IMR-90 (cell line): ENCODE results near the gene MERTK. TPM values are rescaled to one million over a fixed set of nuclear protein-coding genes. Genes with fewer than 3 reads are reported as not detected.

Experiments used
- ATAC-seq: fragments of 200-7000 bp; cut with Tn5 transposase; 2 replicates; pipeline ENCODE4 v1.9.1; 2020; ENCODE audit warnings: low read depth, mild to moderate bottlenecking, moderate library complexity
- BruUV-seq: library from RNA; stranded (reverse); fragments of 400-500 nt; replicated peaks from 2 replicates; lab custom pipeline; 2021; lab: Mats Ljungman, UMichigan
- CTCF ChIA-PET: fragments of 300-600 bp; formaldehyde crosslinking; extraction: SDS; loops from one replicate; lab custom pipeline; 2021; ENCODE audit warnings: antibody characterized with exemption; lab: Yijun Ruan, JAX
- POLR2A ChIA-PET: fragments of 300-600 bp; sonication (Branson Sonifier 250); formaldehyde crosslinking; loops from one replicate; lab custom pipeline; 2022; ENCODE audit warnings: antibody characterized with exemption; ENCODE audit not compliant: unreplicated experiment; lab: Charles Lee
- DNase-seq: peaks from one replicate; pipeline ENCODE4 v3.0.0; 2013
- H2AFZ ChIP-seq: replicated peaks from 2 replicates; pipeline ENCODE3; 2013; ENCODE audit warnings: low read length, mild to moderate bottlenecking; ENCODE audit not compliant: poor library complexity
- H2AK5ac ChIP-seq: 2 replicates; pipeline ENCODE4 v1.6.1; 2013; ENCODE audit warnings: low read depth, low read length, inconsistent platforms
- H2AK9ac ChIP-seq: replicated peaks from 2 replicates; pipeline ENCODE3; 2013; ENCODE audit warnings: mild to moderate bottlenecking, low read depth, low read length, moderate library complexity; ENCODE audit not compliant: poor library complexity
- H2BK120ac ChIP-seq: 2 replicates; pipeline ENCODE4 v1.6.1; 2013; ENCODE audit warnings: low read depth, low read length, inconsistent platforms
- H2BK15ac ChIP-seq: 3 replicates; pipeline ENCODE4 v1.6.1; 2013; ENCODE audit warnings: low read depth, low read length, inconsistent platforms
- H2BK20ac ChIP-seq: 2 replicates; pipeline ENCODE4 v1.6.1; 2013; ENCODE audit warnings: low read depth, mild to moderate bottlenecking, inconsistent platforms, low read length, moderate library complexity
- H2BK5ac ChIP-seq: 2 replicates; pipeline ENCODE4 v1.6.1; 2013; ENCODE audit warnings: mild to moderate bottlenecking, low read depth, low read length, inconsistent platforms; ENCODE audit not compliant: poor library complexity, severe bottlenecking
- H3K14ac ChIP-seq: replicated peaks from 2 replicates; pipeline ENCODE4 v1.6.1; 2013; ENCODE audit warnings: low read depth, low read length, inconsistent platforms
- H3K18ac ChIP-seq: 2 replicates; pipeline ENCODE4 v1.6.1; 2013; ENCODE audit warnings: low read depth, low read length, control low read depth
- H3K23ac ChIP-seq: 2 replicates; pipeline ENCODE4 v1.6.1; 2013; ENCODE audit warnings: low read depth, low read length, inconsistent platforms
- H3K27ac ChIP-seq: 2 replicates; pipeline ENCODE4 v1.5.1; 2013; ENCODE audit warnings: mild to moderate bottlenecking, control low read depth, low read length; ENCODE audit not compliant: insufficient read depth
- H3K27me3 ChIP-seq: 2 replicates; pipeline ENCODE4 v1.6.1; 2013; ENCODE audit warnings: low read length; ENCODE audit not compliant: control insufficient read depth, insufficient read depth
- H3K36me3 ChIP-seq: 2 replicates; pipeline ENCODE4 v1.6.1; 2013; ENCODE audit warnings: low read length, mixed read lengths; ENCODE audit not compliant: control insufficient read depth, insufficient read depth
- H3K4ac ChIP-seq: 2 replicates; pipeline ENCODE4 v1.6.1; 2013; ENCODE audit warnings: low read depth, low read length, inconsistent platforms
- H3K4me1 ChIP-seq: 2 replicates; pipeline ENCODE4 v1.6.1; 2013; ENCODE audit warnings: low read length, mixed read lengths; ENCODE audit not compliant: control insufficient read depth, insufficient read depth
- H3K4me2 ChIP-seq: 2 replicates; pipeline ENCODE4 v1.6.1; 2013; ENCODE audit warnings: low read depth, mild to moderate bottlenecking, control low read depth, low read length, moderate library complexity
- H3K4me3 ChIP-seq: 2 replicates; pipeline ENCODE4 v1.5.1; 2013; ENCODE audit warnings: low read depth, mild to moderate bottlenecking, control low read depth, low read length, moderate library complexity; ENCODE audit not compliant: insufficient read depth
- H3K56ac ChIP-seq: 2 replicates; pipeline ENCODE4 v1.6.1; 2013; ENCODE audit warnings: low read length, inconsistent platforms; ENCODE audit not compliant: insufficient read depth; ENCODE audit errors: extremely low read depth
- H3K79me1 ChIP-seq, 2 experiments: 2 replicates each; pipeline ENCODE4 v1.6.1; 2013; ENCODE audit warnings: low read length in 2 of 2, inconsistent platforms in 1 of 2, low read depth in 1 of 2
- H3K9ac ChIP-seq: 2 replicates; pipeline ENCODE4 v1.6.1; 2013; ENCODE audit warnings: low read depth, low read length, control low read depth
- H3K9me1 ChIP-seq: 2 replicates; pipeline ENCODE4 v1.6.1; 2013; ENCODE audit warnings: low read length, inconsistent platforms; ENCODE audit not compliant: insufficient read depth
- H3K9me3 ChIP-seq: 2 replicates; pipeline ENCODE4 v1.6.1; 2013; ENCODE audit warnings: low read length; ENCODE audit not compliant: control insufficient read depth, insufficient read depth
- H4K20me1 ChIP-seq: 2 replicates; pipeline ENCODE4 v1.6.1; 2013; ENCODE audit warnings: low read length, inconsistent platforms; ENCODE audit not compliant: insufficient read depth
- H4K5ac ChIP-seq: 2 replicates; pipeline ENCODE4 v1.6.1; 2013; ENCODE audit warnings: mild to moderate bottlenecking, low read depth, low read length, control low read depth
- H4K8ac ChIP-seq, 2 experiments: 2 replicates each; pipeline ENCODE4 v1.6.1; 2013; ENCODE audit warnings: low read depth in 2 of 2, low read length in 2 of 2, control low read depth in 1 of 2, inconsistent platforms in 1 of 2
- H4K91ac ChIP-seq: 2 replicates; pipeline ENCODE4 v1.6.1; 2013; ENCODE audit warnings: low read depth, low read length, inconsistent platforms; ENCODE audit not compliant: insufficient read depth
- BHLHE40 ChIP-seq: fragments of 150-350 bp; IDR thresholded peaks from 2 replicates; pipeline ENCODE4 v1.6.1; 2016; ENCODE audit warnings: mild to moderate bottlenecking, low read depth, low read length
- CEBPB ChIP-seq: IDR thresholded peaks from 2 replicates; pipeline ENCODE4 v1.6.1; 2012; ENCODE audit warnings: low read depth, low read length, improper control_type of control experiment
- CHD1 ChIP-seq: IDR thresholded peaks from 2 replicates; pipeline ENCODE4 v1.6.1; 2012; ENCODE audit warnings: low read depth, low read length, improper control_type of control experiment
- ELK1 ChIP-seq: fragments of 150-350 bp; IDR thresholded peaks from 2 replicates; pipeline ENCODE4 v1.6.1; 2016; ENCODE audit warnings: low read depth, mild to moderate bottlenecking, low read length, moderate library complexity, borderline replicate concordance
- FOS ChIP-seq: fragments of 150-350 bp; IDR thresholded peaks from 2 replicates; pipeline ENCODE4 v1.6.1; 2016; ENCODE audit warnings: low read depth, low read length
- MAFK ChIP-seq: IDR thresholded peaks from 2 replicates; pipeline ENCODE4 v1.6.1; 2012; ENCODE audit warnings: low read depth, low read length, improper control_type of control experiment
- MAZ ChIP-seq: IDR thresholded peaks from 2 replicates; pipeline ENCODE4 v1.6.1; 2012; ENCODE audit warnings: low read depth, mild to moderate bottlenecking, low read length, improper control_type of control experiment, moderate library complexity, borderline replicate concordance
- MXI1 ChIP-seq: IDR thresholded peaks from 2 replicates; pipeline ENCODE4 v1.6.1; 2012; ENCODE audit warnings: low read depth, mild to moderate bottlenecking, low read length, moderate library complexity, borderline replicate concordance
- NFE2L2 ChIP-seq: fragments of 150-350 bp; IDR thresholded peaks from 2 replicates; pipeline ENCODE4 v1.6.1; 2016; ENCODE audit warnings: low read depth, mild to moderate bottlenecking, low read length
- POLR2A ChIP-seq: IDR thresholded peaks from 2 replicates; pipeline ENCODE4 v1.6.1; 2012; ENCODE audit warnings: mild to moderate bottlenecking, low read depth, low read length
- RAD21 ChIP-seq: IDR thresholded peaks from 2 replicates; pipeline ENCODE4 v1.6.1; 2012; ENCODE audit warnings: low read length, improper control_type of control experiment
- RCOR1 ChIP-seq: IDR thresholded peaks from 2 replicates; pipeline ENCODE4 v1.6.1; 2012; ENCODE audit warnings: mild to moderate bottlenecking, low read length, improper control_type of control experiment; ENCODE audit not compliant: insufficient replicate concordance
- RFX5 ChIP-seq: IDR thresholded peaks from 2 replicates; pipeline ENCODE4 v1.8.0; 2012; ENCODE audit warnings: low read depth, mild to moderate bottlenecking, low read length, moderate library complexity
- SMC3 ChIP-seq: fragments of 150-350 bp; IDR thresholded peaks from 2 replicates; pipeline ENCODE4 v1.6.1; 2016; ENCODE audit warnings: low read depth, mild to moderate bottlenecking, antibody characterized with exemption, low read length, moderate library complexity
- USF2 ChIP-seq: fragments of 150-350 bp; IDR thresholded peaks from 2 replicates; pipeline ENCODE4 v1.6.1; 2017; ENCODE audit warnings: mild to moderate bottlenecking, antibody characterized with exemption, low read length, low read depth
- WGBS, 2 experiments: methylation state at CpG; one replicate each; pipeline versions ENCODE4 v1.1.5 to v1.1.7; 2013; ENCODE audit warnings: missing lambda C conversion rate in 2 of 2; ENCODE audit not compliant: insufficient read length in 1 of 2; ENCODE audit errors: extremely low coverage in 2 of 2; 5-methylcytosine and 5-hydroxymethylcytosine counted together
- dilution Hi-C: fragments of 300-500 bp; cut with HindIII; formaldehyde crosslinking; loops from one replicate; pipeline ENCODE4 v1.14.3; 2018; ENCODE audit warnings: low sequenced_read_pairs; ENCODE audit not compliant: unreplicated experiment
- in situ Hi-C: fragments of 300-500 bp; cut with MboI; formaldehyde crosslinking; loops from 3 replicates; pipeline ENCODE4 v1.14.3; 2019; ENCODE audit warnings: low sequenced_read_pairs, inconsistent platforms, mixed read lengths
- intact Hi-C: fragments of 100-400 bp; cut with micrococcal nuclease; formaldehyde crosslinking; loops from 2 replicates; pipeline ENCODE4 v1.10.0; 2022
- polyA plus RNA-seq, 3 experiments: library from polyadenylated mRNA; depleted of rRNA; stranded (reverse); fragments of >200 nt; gene quantifications; 2 replicates each; pipeline ENCODE4 v1.2.3, GENCODE V29; 2012; ENCODE audit warnings: low replicate concordance in 1 of 3
- total RNA-seq: library from RNA; depleted of rRNA; stranded (reverse); fragments of >200 nt; gene quantifications from 2 replicates; pipeline ENCODE4 v1.2.3, GENCODE V29; 2012

Gene MERTK
- total and polyA plus RNA-seq, 2 of the 4 experiments (the other 2 are of a cell fraction): 0.36 to 0.62 TPM

- Histone ChIP-seq H3K4me1 (no peaks in the 10 kb centered on the region), H3K4ac (no peak overlapping the region), H2AK5ac (no peak overlapping the region), H3K14ac (no peak overlapping the region), H4K5ac (no peak overlapping the region), H2BK120ac (no peak overlapping the region), H3K79me1 (no peaks in the 10 kb centered on the region), H4K91ac (no peak overlapping the region), H3K23ac (no peak overlapping the region), H2AK9ac (no peak overlapping the region), H3K56ac (no peak overlapping the region), H2BK5ac (no peak overlapping the region), H3K18ac (no peak overlapping the region), H2BK20ac (no peak overlapping the region), H4K8ac (no peak overlapping the region), H3K4me2 (no peak overlapping the region), H2AFZ (no peak overlapping the region), H3K9me3 (no peaks in the 10 kb centered on the region), H3K27me3 (peaks cover 8% of the 10 kb centered on the region), H3K9me1 (no peaks in the 10 kb centered on the region), H3K36me3 (no peaks in the 10 kb centered on the region), H3K27ac (no peak overlapping the region), H2BK15ac (no peak overlapping the region), H4K20me1 (no peaks in the 10 kb centered on the region; the same call in 1 of the 2 replicates), H3K4me3 (no peak overlapping the region), H3K9ac (no peak overlapping the region)
- ATAC-seq: no peak
- BruUV-seq: no TSS peak
- dilution Hi-C loops: no loop called here
- ChIA-PET CTCF (no interaction called here), POLR2A (no interaction called here)
- WGBS, 2 experiments: 71% methylated on average over 4 of the region's 9 CpGs; no CpG with 5 or more reads in 1 of the 2 experiments
- in situ Hi-C loops: no loop called here
- intact Hi-C loops: no loop called here
- no peak for DNase-seq
- TF ChIP-seq RFX5 (no peak), RAD21 (no peak), MAZ (no peak), CHD1 (no peak), SMC3 (no peak), MXI1 (no peak), USF2 (no peak), POLR2A (no peak), BHLHE40 (no peak), ELK1 (no peak), MAFK (no peak), NFE2L2 (no peak), RCOR1 (no peak), FOS (no peak), CEBPB (no peak)
These were observed 125.8 kb downstream of the MERTK start for GRCh38 chr2:112024231-112024630.
